ENCODE results near the gene ARID3C. TPM values are rescaled to one million over a fixed set of nuclear protein-coding genes. Genes with fewer than 3 reads are reported as not detected.

Gene ARID3C
- polyA plus RNA-seq, 2 of the 4 experiments (the other 2 are of a cell fraction): 0.09 to 0.12 TPM

DNA sequence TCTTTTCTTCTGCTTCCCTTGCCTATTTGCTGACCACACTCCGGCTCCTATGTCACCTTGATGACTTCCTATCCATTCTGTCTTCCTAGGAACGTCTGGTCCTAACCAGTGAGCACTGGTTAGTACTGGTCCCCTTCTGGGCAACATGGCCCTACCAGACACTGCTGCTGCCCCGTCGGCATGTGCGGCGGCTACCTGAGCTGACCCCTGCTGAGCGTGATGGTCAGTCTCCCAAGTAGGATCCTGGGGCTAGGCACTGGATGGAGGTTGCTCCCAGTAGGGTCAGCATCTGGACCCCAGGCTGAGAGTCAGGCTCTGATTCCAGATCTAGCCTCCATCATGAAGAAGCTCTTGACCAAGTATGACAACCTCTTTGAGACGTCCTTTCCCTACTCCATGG lies 19.8 kb upstream of the ARID3C start:
- Histone ChIP-seq H3K4me2 (no peak overlapping the region), H3K4me3 (no peak overlapping the region), H3K4me1 (peaks cover 40% of the 10 kb centered on the region), H3K27ac (no peak overlapping the region), H3K9me3 (no peaks in the 10 kb centered on the region)
- DNase-seq (ENCODE audit: low read depth in 1 of 2, low spot score in 1 of 2) (no peak), ATAC-seq (no peak), FAIRE-seq (no peak)
- ChIA-PET POLR2A (interaction anchor here (0.6 kb wide), 1 partner anchor 528 kb away, joined by 4 read pairs; no protein-coding TSS in a partner anchor), CTCF (interaction anchor here (2.6 to 22.6 kb wide), 3 partner anchors 12 to 54 kb away, joined by 14 to 288 read pairs (median 107); partner anchors contain the start of genes CCL27 and SIGMAR1)
- TF ChIP-seq RNF2 (IDR thresholded peaks at IDR 0.05; ENCODE audit: borderline replicate concordance, low read depth) (no peak), HOXB13 (CRISPR knock-in tag; IDR thresholded peaks at IDR 0.05; ENCODE audit: low read depth) (no peak), RCOR1 (IDR thresholded peaks at IDR 0.05; ENCODE audit: low read depth, low read length) (no peak), FOSB (CRISPR knock-in tag; IDR thresholded peaks at IDR 0.05) (no peak), CBX2 (IDR thresholded peaks at IDR 0.05; ENCODE audit: borderline replicate concordance, low read depth) (no peak), FOSL2 (IDR thresholded peaks at IDR 0.05) (no peak), FOSL2 (CRISPR knock-in tag; IDR thresholded peaks at IDR 0.05) (no peak), PHF8 (IDR thresholded peaks at IDR 0.05; ENCODE audit: borderline replicate concordance, low read depth) (no peak), NFE2L2 (conservative IDR thresholded peaks at IDR 0.05; ENCODE audit: low read length) (no peak), ESRRA (IDR thresholded peaks at IDR 0.05; ENCODE audit: borderline replicate concordance, low read length) (no peak), HOXA7 (CRISPR knock-in tag; IDR thresholded peaks at IDR 0.05) (no peak), ZSCAN20 (CRISPR knock-in tag; IDR thresholded peaks at IDR 0.05) (no peak), CBX8 (IDR thresholded peaks at IDR 0.05) (no peak), TFCP2L1 (CRISPR knock-in tag; IDR thresholded peaks at IDR 0.05) (no peak), HEYL (CRISPR knock-in tag; IDR thresholded peaks at IDR 0.05) (no peak), SREBF2 (IDR thresholded peaks at IDR 0.05) (no peak), SMC3 (IDR thresholded peaks at IDR 0.05) (no peak), EP300 (IDR thresholded peaks at IDR 0.05) (no peak), EHF (CRISPR knock-in tag; IDR thresholded peaks at IDR 0.05) (no peak)
- TF ChIP-seq, protein P1, sequence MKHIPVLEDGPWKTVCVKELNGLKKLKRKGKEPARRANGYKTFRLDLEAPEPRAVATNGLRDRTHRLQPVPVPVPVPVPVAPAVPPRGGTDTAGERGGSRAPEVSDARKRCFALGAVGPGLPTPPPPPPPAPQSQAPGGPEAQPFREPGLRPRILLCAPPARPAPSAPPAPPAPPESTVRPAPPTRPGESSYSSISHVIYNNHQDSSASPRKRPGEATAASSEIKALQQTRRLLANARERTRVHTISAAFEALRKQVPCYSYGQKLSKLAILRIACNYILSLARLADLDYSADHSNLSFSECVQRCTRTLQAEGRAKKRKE (CRISPR knock-in tag; IDR thresholded peaks at IDR 0.05; ENCODE audit: low read depth): no peak
- TF ChIP-seq, protein P2, sequence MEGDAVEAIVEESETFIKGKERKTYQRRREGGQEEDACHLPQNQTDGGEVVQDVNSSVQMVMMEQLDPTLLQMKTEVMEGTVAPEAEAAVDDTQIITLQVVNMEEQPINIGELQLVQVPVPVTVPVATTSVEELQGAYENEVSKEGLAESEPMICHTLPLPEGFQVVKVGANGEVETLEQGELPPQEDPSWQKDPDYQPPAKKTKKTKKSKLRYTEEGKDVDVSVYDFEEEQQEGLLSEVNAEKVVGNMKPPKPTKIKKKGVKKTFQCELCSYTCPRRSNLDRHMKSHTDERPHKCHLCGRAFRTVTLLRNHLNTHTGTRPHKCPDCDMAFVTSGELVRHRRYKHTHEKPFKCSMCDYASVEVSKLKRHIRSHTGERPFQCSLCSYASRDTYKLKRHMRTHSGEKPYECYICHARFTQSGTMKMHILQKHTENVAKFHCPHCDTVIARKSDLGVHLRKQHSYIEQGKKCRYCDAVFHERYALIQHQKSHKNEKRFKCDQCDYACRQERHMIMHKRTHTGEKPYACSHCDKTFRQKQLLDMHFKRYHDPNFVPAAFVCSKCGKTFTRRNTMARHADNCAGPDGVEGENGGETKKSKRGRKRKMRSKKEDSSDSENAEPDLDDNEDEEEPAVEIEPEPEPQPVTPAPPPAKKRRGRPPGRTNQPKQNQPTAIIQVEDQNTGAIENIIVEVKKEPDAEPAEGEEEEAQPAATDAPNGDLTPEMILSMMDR (IDR thresholded peaks at IDR 0.05): no peak
- WGBS (ENCODE audit: missing lambda C conversion rate): 90% methylated on average over 8 of the region's 8 CpGs

DNA sequence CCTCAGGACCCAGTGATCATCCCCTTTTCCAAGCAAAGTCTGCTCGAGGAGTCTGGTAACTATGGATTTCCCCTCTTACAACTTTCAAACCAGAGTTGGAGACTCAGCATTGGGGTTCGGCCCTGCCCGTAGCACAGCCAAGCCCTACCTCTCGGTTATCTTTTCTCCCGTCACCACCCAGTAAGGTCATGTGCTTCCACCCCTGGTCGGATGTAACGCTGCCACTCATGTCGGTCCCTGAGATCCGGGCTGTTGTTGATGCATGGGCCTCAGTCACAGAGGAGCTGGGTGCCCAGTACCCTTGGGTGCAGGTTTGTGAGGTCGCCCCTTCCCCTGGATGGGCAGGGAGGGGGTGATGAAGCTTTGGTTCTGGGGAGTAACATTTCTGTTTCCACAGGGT lies 18.8 kb upstream of the ARID3C start:
- H3K4me1 ChIP-seq: peaks cover 36% of the 10 kb centered on the region
- no peak for ATAC-seq
- peak overlapping the region; percentile 94 for H3K4me2 ChIP-seq
- ChIA-PET CTCF (interaction anchor here (0.6 to 22.6 kb wide), 7 partner anchors 11 to 946 kb away, joined by 3 to 288 read pairs (median 7); partner anchors contain the start of genes CCL27, RPP25L and SIGMAR1), POLR2A (interaction anchor here (2.0 kb wide), 1 partner anchor 10 kb away, joined by 17 read pairs; the partner anchor contains the start of gene SIGMAR1)
- peak overlapping the region in 1 of 2 experiments; percentile 94; a peak in 2 of 6 replicates for H3K27ac ChIP-seq
- no peaks in the 10 kb centered on the region for H3K9me3 ChIP-seq
- no peak for DNase-seq (ENCODE audit: low read depth in 1 of 2, low spot score in 1 of 2)
- H3K4me3 ChIP-seq: peak overlapping the region; percentile 60
- TF ChIP-seq TP53 (CRISPR knock-in tag; IDR thresholded peaks at IDR 0.05) (no peak), ZSCAN20 (CRISPR knock-in tag; IDR thresholded peaks at IDR 0.05) (no peak), ESRRA (IDR thresholded peaks at IDR 0.05; ENCODE audit: borderline replicate concordance, low read length) (no peak), CHD4 (IDR thresholded peaks at IDR 0.05; ENCODE audit: borderline replicate concordance) (no peak), RAD21 (conservative IDR thresholded peaks at IDR 0.05 in 1 of 2, IDR thresholded peaks at IDR 0.05 in 1 of 2) (no peak)
- TF ChIP-seq, protein P3, sequence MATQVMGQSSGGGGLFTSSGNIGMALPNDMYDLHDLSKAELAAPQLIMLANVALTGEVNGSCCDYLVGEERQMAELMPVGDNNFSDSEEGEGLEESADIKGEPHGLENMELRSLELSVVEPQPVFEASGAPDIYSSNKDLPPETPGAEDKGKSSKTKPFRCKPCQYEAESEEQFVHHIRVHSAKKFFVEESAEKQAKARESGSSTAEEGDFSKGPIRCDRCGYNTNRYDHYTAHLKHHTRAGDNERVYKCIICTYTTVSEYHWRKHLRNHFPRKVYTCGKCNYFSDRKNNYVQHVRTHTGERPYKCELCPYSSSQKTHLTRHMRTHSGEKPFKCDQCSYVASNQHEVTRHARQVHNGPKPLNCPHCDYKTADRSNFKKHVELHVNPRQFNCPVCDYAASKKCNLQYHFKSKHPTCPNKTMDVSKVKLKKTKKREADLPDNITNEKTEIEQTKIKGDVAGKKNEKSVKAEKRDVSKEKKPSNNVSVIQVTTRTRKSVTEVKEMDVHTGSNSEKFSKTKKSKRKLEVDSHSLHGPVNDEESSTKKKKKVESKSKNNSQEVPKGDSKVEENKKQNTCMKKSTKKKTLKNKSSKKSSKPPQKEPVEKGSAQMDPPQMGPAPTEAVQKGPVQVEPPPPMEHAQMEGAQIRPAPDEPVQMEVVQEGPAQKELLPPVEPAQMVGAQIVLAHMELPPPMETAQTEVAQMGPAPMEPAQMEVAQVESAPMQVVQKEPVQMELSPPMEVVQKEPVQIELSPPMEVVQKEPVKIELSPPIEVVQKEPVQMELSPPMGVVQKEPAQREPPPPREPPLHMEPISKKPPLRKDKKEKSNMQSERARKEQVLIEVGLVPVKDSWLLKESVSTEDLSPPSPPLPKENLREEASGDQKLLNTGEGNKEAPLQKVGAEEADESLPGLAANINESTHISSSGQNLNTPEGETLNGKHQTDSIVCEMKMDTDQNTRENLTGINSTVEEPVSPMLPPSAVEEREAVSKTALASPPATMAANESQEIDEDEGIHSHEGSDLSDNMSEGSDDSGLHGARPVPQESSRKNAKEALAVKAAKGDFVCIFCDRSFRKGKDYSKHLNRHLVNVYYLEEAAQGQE (IDR thresholded peaks at IDR 0.05): no peak
- no peak for FAIRE-seq
- WGBS (ENCODE audit: missing lambda C conversion rate): 92% methylated on average over 10 of the region's 10 CpGs

Data from A549 (cell line).